NOMO-1 (cell line): Measurements from ENCODE around the gene PSMD11.

Experiments used
- DNase-seq, 2 experiments: peaks; one replicate each; lab custom pipeline; 2025; ENCODE audit not compliant: unreplicated experiment in 2 of 2; lab: John Stamatoyannopoulos, UW

PSMD11 gene

DNA sequence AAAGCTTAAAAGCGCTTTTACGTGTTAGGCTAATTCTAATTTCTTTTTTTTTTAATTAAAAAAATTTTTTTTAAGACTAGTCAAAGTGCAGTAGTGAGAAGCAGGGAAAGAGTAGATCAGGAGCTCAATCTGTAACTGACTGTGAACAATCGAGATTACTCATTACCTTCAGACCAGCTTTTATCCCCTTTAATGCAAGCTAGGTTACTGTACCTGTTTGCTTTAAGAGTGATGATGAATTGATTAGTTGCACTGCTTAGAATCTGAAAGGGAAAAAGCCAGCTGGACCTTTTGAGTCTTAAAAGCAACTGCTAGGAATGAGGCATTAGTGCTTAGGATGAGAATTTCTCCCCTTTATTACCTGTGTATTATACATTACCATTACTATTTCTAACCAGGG lies 19.0 kb downstream of the PSMD11 start:
- no peak for DNase-seq

- DNase-seq = no peak
Observed at GRCh38 chr17:32464374-32464773, 20.1 kb downstream of the PSMD11 start.

GRCh38 chr17:32467949-32468348 lies 23.6 kb downstream of the PSMD11 start:
- no peak for DNase-seq

DNA sequence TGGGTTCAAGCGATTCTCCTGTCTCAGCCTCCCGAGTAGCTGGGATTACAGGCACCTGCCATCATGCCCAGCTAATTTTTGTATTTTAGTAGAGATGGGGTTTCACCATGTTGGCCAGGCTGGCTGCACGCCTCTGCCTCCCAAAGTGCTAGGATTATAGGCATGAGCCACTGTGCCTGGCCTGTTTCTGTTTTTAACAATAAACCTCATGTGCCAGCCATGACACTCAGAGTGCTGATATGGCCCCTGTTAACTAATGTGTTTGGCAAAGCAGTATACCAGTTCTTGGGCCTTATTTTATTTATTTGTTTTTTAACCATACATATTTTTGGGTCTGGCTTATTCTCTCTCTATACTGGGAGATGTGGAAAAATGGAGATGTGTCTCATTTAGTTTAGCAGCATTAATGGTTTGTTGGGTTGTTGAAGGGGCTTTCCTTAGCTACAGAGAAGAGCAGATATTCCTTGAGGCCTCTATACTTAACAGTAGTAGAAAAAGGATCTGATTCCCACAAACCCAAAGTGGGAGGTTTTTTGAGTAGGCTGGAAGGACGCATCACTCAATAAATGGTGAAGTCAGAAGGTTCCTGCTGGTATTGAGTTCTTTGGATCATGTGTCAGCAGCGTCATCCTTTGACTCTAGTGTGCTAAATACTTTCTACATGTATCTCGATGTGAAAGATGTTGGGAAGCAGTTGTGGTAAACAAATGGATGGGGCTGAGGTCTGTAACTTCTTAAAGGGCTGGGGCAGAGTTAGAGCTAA lies 26.3 kb downstream of the PSMD11 start:
- no peak for DNase-seq

DNA sequence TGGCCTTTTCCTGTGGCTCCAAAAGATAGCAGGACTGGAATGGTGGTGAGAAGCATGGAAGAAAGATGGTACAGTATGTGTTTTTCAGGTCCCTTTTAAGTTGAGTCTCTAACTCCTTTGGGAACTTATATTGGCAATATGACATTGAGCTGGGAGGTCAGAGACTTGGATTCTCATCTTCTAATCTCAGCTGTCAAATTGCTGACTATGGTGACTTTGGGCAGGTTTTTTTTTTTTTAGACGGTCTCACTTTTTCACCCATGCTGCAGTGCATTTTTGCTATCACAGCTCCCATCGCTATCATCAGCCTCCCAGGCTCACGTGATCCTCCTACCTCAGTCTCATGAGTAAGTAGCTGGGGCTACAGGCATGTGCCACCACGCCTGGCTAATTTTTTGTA lies 27.3 kb downstream of the PSMD11 start:
- DNase-seq = no peak

GRCh38 chr17:32475258-32475657 lies 30.9 kb downstream of the PSMD11 start:
- no peak for DNase-seq

GRCh38 chr17:32477220-32477619 lies 32.9 kb downstream of the PSMD11 start:
- no peak for DNase-seq

DNA sequence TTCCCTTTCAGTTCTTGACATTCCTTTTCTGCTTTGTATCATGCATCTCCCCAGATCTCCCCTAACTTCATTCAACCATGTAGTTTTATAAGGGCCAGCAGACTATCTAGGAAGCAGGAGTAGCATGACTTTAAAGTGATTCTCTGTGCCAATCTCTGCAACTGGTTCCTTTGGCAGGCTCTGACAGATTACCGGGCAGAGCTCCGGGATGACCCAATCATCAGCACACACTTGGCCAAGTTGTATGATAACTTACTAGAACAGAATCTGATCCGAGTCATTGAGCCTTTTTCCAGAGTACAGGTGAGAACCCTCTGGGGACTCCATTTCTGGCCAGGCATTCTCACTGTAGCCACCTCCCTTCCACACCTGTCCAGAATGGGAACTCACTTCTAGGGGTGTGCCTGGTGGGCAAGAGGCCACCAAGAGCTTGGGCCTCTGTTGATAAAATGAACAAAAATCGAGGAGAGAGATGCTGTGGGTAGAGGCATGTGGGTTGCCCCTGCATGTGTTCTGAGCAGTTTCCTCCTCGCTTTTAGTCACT lies 34.8 kb downstream of the PSMD11 start:
- DNase-seq = no peak

DNA sequence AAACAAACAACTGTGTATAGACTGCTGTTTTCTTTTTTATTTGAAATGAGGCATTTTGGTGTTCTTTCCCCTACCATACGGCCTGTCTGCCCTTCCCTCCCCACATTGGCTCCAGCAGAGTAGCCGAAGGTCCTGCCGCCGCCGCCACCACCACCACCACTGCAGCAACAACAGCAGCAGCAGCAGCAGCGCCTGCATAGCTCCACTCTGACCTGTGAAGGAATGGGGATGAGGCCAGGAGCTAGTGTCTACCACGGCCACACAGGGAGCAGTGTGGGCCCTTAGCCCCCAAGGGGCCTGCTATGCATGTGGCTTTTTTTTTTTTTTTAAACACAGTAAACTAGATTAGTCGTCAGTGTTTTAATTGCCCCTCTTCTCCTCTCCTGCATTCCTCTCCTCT lies 36.9 kb downstream of the PSMD11 start:
- DNase-seq = no peak

- no peak for DNase-seq
Observed at GRCh38 chr17:32482568-32483320, 38.4 kb downstream of the PSMD11 start.

DNA sequence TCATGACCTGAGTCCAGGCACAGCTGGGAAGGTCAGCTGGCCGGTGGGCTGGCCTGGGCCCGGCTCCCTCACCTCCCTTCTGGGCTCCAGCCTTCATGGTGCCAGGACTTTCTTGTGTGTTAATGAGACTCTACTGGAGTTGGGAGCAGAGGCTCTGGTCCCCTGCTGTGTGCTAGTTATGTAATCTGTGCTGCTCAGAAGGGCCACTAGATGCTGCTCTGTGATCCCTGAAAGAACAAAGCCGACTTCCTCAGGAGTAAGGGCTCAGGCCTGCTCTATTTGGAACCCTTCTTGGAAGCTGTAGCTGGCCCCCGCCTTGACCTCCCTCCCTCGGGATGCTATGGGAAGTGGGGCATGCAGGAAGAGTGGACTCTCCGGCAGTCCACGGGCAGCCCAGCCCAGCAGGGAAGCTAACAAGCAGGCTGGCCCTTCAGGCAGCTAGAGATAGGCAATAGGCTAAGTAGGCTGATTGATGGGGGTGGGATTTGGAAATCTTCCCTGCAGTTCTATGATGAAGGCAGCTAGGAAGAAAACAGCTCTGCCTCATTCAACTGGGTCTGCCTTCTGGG lies 39.2 kb downstream of the PSMD11 start:
- DNase-seq = peak; percentile 8 to 54

DNA sequence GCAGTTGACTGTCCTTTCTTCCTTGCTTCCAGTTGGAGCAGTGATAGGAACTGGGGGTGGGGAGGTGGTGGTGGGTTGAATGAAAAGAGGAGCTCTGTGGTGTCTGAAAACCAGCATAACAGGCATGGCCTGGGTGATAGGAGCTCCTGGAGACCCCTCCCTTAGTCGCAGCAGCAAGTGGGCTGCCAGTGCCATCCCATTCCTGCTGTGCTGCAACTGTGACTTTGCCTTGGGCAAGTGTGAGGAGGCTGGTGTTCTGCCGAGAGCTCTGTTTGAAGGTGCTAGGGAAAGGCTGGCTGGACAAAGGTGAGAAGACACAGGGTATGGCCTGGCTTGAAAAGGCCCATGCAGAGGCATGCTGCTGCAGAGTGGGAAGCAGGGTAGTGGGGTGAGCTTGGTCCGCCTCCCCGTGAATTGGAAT lies 39.7 kb downstream of the PSMD11 start:
- no peak for DNase-seq

DNA sequence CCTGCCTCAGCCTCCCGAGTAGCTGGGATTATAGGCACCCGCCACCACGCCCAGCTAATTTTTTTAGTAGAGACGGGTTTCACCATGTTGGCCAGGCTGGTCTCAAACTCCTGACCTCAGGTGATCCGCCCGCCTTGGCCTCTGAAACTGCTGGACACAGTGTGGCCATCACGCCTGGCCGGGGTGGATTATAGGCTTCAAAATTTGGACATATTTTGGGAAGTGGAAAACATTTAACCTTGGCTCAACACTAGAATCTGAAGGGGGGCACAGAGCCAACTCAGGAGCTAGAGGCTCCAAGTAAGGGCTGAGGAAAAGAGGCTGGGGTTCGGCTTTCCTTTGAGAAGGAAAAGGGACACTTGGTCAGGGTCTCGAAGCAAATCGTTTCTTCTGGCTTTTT lies 40.3 kb downstream of the PSMD11 start:
- DNase-seq = no peak

- no peak for DNase-seq
Observed at GRCh38 chr17:32485261-32486110, 41.2 kb downstream of the PSMD11 start.

DNA sequence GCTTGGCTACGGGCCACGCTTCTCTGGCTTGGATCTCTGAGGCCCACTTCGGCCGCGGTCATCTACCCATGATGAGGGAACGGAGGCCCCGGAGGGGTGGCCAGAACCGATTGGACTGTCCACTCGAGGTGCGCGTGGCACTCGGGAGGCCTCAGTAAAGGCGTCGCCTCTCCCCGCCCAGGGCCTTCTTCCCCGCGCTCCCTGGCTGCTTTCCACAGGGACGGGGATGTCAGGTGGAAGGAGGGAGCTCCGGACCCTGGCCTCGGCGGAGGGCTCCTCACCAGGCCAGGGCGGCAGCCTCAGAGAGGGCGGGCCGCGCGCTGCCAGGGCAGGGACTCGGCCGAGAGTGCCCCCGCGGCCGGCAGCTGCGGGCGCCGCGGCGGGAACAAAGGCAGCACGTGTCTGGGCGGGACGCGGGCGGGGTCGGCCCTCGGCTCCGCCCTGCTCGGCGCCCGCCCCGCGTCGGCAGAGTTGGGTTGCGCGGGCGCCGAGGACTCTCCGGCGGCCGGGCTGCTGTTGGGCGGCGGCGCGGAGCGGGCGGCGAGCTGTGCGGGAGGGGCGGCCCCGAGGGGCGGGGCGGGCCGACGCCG lies 41.9 kb downstream of the PSMD11 start:
- peak; percentile 62 to 85 for DNase-seq

DNA sequence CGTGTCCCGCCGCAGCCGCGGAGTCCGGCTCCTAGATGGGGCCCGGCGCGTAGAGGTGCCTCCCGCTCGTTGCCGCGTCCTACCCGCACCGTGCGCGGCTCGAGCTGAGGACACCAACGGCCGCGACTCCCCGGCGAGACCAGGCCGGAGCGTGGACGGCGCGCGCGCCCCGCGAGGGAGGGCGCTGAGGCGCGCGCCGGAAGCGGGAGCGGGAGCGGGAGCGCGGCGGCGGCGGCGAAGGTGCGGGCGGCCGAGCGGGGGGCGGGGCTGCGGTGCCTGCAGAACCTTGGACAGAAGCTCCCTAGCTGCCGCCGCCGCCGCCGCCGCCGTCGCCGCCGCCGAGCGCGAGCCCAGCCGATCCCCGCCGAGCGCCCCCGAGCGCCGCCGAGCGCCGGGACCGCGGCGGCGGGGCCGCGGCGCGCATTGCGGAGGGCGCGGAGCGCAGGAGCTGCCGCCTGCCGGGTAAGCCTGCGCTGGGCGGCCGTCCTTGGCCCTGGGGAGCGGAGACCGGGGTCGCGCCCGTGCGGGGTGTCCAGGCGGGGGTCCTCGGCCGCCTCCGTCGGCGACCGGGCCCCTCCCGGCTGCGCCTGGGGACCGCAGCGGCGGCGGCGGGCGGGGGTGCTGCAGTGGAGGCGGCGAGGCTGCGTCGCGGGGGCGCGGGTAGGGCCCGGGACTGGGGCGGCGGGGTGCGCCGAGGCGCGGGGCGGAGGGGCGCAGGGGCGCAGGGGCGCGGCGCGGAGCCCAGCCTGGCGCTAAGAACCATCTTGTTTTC lies 42.6 kb downstream of the PSMD11 start, which contains the start of gene CDK5R1:
TSS of gene CDK5R1 (plus strand) at position 293 of the 772 bp plus-strand sequence. CDS start 628 bp downstream, outside the sequence.
- peak; percentile 41 to 75 for DNase-seq

DNA sequence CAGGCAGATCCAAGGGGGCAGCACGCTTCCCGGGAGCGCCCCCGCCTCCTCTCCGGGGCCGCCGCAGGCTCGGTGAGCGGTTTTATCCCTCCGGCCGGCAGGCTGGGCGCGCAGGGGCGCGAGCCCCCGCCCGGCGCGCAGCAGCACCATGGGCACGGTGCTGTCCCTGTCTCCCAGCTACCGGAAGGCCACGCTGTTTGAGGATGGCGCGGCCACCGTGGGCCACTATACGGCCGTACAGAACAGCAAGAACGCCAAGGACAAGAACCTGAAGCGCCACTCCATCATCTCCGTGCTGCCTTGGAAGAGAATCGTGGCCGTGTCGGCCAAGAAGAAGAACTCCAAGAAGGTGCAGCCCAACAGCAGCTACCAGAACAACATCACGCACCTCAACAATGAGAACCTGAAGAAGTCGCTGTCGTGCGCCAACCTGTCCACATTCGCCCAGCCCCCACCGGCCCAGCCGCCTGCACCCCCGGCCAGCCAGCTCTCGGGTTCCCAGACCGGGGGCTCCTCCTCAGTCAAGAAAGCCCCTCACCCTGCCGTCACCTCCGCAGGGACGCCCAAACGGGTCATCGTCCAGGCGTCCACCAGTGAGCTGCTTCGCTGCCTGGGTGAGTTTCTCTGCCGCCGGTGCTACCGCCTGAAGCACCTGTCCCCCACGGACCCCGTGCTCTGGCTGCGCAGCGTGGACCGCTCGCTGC lies 43.3 kb downstream of the PSMD11 start:
- no peak for DNase-seq

DNA sequence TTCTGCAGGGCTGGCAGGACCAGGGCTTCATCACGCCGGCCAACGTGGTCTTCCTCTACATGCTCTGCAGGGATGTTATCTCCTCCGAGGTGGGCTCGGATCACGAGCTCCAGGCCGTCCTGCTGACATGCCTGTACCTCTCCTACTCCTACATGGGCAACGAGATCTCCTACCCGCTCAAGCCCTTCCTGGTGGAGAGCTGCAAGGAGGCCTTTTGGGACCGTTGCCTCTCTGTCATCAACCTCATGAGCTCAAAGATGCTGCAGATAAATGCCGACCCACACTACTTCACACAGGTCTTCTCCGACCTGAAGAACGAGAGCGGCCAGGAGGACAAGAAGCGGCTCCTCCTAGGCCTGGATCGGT lies 43.9 kb downstream of the PSMD11 start:
- DNase-seq = no peak

GRCh38 chr17:32488604-32489180 lies 44.4 kb downstream of the PSMD11 start:
- DNase-seq = no peak
